ENCODE measurements around the gene IGFBP5.

Gene IGFBP5

DNA sequence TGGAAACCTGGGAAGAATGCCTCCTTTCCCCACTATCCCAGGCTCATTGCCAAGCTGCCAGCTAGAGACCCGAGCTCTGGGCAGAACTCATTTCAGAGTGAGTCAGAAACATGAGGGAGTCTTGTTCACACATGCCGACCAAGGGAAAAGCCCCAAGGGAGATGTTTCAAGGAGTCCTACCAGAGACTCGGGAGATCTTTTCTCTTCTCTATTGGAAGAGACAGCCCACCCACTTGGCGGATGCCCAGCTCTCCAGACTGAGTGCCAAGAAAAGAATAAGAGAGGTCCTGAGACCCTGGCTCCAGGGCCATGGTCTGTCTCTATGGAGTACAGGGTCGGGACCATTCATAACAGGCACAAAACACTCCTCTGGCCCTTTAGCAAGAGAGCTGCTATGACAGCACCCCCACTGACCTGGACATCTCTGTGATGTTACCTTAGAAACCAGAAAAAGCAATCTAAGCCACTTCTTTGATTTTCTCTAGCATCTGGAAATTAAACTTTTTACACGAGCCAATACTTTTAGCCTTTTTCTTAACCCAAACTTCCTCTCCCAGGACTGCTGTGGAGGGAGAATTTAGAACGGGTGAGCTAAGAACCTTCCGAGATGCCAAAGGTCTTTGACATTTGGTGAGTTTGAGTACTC, 18.5 kb upstream of the IGFBP5 start:
- no peak for DNase-seq

DNA sequence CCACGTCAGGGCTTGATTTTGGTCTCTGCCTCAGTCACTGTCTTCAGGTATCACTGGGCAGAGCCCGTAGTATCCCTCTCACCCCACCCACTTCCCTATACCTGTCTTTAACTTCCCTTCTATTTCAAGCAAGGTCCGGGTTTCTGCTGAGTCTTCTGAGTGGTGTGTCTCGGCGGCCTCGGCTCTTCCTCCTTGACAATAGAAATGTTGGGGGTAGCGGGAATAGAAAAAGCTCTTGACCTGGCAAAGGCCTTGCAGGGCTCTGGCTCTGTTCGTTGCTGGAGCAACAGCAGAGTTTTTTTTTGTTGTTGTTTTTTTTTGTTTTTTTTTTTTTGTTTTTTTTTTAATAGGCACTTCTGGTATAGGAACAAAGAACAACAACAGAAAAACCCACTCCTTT, 16.0 kb upstream of the IGFBP5 start:
- no peak for DNase-seq

DNA sequence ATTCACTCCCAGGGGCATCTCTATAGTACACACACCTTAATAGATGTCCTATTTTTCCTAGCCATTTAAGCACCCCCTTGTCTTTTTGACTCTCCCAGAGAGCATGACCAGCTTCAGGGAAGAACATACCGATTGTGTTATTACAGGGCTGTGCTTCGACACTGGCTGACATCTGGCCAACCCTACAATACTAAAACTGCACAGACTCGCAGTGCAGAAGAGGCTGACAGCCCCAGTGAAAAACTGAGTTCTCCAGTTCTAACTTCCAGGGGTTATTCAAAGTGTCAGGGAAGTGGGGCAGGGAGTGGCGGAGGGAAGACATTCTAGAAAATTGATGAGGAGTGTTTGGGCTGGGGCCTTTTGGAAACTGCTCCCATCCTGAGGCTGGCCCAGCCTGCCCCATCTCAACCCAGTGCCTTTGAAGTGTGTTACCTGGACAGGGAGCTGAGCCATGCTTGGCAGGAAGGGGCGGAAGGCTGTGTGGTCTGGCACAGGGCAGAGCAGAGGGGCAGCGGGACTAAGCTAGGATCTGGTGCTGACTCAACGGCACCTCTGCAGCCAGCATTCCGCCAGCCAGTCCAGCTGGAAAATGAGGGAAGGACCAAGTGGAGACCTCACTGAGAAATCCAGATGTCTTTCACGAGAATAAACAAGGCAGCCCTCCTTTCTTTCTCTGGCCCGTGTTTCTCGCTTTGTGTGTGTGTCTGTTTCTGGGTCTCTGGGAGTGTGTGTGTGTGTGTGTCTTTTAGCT, 15.4 kb upstream of the IGFBP5 start:
- DNase-seq, result no peak

DNA sequence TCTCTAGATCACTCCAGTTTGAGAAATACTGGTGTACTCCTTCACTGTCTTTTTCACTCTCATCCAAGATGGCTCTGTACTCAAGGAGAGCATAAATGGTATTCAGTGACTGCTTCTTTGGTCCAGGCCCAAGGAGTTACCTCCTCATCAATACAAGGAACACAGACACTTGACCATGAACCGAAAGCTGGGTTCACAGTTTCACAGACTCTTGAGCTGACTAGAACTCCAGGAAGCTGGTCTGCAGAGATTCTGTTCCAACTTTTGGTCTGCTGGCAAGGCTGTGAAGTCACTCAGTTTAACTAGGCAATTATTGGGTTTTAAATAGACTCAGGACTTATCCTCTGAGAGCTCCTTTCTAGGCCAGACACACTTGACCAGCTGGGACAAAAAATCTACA, 7.4 kb upstream of the IGFBP5 start:
- no peak for DNase-seq

DNA sequence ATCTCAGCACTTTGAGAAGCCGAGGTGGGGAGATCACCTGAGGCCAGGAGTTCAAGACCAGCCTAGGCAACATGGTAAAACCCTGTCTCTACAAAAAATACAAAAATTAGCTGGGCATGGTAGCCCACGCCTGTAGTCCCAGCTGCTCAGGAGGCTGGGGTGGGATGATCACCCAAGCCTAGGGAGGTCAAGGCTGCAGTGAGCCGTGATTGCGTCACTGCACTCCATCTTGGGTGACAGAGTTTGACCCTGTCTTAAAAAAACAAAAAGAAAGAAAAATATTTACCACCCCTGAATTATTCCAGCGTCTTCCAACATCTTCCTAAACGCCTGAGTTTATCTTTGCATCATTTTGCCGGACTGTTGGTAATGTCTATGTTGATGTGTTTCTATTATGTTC, 6.2 kb upstream of the IGFBP5 start:
- no peak for DNase-seq

DNA sequence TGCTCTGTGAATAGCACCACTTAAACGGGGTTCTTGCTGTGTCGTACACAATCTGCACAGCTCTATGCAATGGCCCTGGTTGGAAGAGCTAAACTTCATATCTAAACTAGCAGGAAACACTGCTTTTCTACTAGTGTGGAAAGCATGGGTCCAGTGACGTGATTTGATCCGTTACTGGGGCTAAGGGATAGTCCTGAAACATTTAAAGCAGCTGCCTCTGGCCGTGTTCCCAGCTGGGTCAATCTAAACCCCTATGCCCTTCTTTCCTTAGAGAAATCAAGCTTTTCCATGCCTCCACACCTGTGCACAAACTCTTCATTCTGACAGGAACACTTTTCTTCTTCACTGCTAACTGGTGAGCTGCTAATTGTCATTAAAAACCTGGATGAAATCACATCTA, 5.4 kb upstream of the IGFBP5 start:
- peak; percentile 15 for DNase-seq

DNA sequence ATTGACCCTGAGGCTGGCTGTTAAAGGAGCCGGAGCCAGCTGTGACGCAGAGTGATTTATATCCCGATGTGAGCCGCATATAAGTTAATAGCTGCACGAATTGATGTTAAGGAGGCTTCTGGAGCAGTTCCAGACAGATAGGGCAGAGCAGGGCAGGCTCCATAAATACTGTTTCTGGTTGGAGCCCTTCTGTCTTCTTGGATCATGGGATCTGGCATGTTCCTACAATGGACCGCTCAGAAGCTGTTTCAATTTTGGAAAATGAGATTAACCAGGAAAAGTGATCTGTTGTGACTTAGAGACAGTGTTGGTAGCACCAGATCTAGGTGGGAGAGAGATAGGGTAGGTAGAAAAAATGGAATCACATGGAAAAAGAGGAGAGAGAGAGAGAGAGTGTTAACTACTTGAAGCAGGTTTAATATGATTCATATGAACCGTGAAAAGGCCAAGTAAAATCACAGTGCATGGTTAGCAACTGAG, 4.8 kb upstream of the IGFBP5 start:
- peak; percentile 70 for DNase-seq

DNA sequence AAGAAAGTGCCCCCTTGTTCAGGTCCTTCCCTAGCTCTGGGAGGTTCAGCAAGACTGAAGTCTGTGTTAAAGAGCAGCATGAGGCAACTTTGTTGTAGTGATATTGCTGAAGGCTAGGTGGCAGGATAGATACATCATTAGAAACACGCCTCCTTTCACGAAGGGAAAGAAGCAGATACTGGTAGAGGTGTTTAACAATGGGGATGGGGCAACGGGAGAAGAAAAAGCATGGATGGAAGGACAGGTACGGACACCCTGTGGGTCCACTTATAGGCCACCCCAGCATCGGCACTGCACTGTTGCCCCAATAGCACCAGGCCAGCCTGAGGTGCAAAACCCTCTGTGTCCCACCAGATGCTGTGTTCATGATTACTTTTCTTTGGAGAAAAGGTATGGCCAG, 3.5 kb upstream of the IGFBP5 start:
- peak; percentile 85 for DNase-seq

DNA sequence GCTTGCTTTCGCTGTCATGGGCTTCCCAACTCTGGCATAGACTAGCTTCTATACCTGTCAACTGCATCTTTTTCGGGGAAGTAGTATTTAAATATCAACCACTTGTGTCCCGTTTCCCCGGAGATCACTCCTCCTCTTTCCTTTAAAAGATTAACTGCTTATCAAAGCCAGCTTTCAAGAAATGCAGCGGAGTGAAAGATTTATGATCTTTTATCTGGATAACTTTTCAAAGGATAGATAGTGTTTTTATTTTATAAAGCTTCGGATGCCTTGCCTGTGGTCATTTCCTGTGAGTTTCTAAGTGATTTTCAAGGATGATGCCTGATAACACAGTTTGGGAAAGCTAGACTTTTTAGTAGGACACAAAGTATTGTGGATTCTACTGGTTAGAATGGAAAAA, 2.9 kb upstream of the IGFBP5 start:
- DNase-seq, result no peak

DNA sequence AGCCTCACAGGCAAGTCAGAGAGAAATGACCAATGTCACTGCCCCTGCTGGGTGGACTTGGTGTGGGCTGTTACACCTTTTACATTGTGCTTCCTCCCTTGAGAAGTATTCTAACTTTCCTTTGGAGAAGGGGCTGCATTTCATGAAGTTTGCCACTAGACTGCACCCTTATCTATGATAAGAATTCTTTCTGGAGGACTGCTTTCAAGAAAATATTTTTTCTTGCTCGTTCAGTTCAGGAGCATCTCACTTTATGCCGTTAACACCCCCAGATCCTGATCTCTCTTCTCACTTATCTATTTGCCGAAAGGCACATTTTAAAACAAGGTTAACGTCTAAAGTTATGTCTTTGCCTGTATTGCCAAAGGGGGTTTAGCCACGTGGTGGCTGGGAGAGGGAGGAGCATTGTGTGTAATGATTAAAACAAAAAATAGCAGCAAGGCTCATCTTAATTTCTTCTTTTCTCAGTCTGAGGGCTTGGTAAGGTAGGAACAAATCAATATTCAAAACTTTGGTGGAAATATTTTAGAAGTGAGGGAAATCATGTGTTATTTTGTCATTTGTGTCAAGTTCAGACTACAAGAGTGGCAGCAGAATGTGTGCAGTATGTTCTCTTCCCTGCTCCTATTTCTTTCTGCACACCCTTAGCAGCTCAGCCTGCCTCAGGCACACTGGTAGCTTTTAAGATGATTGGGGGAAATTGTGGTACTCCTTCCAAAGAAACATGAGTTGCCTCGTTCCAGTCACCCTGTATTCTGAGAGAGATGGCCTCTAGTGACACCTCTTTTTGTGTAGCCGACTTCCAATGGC, 1.6 kb upstream of the IGFBP5 start:
- DNase-seq, result peak; percentile 60

DNA sequence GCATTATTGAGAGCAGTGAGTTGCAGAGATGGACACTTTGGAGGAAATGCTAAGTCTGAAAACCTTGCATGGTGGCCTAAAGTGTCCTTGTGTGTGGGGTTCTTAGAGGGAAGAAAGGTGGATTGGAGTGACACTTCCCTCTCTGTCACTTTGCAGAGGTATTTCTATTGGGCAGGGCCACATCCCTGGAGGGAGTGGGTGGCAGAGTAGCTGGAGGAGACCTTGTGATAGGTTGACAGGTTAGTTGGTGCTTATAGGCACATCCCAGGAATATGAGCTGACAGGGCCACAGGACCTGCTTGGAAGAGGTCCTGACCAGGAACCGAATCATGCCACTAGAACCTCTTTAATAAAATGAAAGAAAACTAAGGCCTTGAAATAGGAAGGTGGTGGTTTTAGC, 972 bp upstream of the IGFBP5 start:
- DNase-seq, result peak; percentile 35

DNA sequence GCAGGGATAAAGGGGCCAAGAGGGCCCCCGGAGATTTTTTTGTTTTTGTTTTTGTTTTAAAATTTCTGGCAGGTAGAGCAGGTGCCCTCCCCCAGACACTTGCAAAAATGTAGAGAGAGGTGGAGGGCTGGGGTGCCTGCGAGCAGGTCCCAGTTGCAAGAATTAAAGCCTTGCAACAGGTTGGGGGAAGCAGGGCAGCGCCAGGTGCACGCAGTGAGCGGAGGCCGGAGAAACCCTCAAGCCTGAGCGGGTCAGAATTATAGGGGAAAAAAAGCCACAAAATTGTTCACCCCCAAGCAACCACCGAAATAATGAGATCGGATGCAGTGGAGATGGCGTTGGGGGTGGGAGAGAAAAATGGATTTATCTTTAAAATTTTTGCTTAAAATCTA, 527 bp downstream of the IGFBP5 start:
- no peak for DNase-seq

DNA sequence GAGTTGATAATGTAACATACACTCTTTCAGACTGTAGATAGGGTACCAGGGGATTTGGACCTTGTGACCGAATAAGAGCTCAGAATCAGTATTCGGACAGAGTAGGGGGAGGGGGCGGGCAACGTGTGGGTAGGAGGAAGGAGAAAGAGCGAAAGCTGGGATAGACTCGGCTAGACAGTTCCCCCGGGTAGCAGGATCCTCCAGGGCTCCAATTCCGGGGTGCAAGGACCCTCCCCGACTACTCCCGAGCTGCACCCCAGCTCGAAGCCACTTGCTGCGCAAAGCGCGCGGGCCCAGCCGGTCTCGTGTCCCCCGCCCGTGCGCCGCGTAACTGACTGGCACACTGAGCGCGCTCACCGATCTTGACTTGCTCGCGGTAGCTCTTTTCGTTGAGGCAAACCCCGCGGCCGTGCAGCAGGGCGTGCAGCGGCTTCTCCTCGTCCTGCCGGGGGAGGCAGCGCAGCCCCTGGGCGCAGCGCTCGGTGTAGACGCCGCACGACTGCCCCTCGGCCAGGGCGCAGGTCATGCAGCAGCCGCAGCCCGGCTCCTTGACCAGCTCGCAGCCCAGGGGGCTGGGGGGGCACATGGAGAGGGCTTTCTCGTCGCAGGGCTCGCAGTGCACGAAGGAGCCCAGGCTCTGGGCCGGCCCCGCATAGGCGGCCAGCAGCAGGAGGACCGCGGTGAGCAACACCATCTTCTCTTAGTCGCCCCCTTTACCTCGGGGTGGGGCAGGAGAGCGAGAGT, 1.1 kb downstream of the IGFBP5 start:
- DNase-seq, result peak; percentile 70

DNA sequence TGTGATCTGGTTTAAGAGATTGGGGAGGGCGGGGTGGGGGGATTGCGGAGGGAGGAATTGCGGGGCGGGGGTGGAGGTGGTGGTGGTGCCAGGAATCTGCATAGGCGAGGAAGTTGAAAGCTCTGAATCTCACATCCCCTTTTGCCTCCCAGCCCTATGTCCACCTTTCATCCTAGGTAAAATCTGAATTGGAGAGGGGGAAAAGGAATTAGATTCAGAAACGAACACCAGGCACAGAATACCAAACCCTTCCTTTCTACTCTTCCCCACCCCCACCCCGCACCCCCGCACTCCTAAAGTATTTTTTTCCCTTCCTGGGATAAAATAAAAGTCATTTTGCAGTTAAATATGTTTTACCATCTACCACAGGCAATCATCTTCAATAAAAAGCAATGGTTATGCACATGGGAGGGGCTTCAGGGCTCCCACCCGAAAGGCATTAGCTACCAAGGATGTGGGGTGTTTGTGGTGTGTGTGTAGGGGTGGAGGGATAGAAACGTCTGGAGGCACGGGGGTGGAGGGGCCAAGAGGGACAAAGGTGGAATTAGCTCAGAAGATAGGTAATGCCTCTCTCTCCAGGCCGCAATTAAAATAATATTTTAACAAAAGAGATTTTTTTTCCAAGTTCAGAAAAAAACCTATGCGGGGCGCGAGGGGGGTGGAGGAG, 1.8 kb downstream of the IGFBP5 start:
- peak; percentile 38 for DNase-seq

DNA sequence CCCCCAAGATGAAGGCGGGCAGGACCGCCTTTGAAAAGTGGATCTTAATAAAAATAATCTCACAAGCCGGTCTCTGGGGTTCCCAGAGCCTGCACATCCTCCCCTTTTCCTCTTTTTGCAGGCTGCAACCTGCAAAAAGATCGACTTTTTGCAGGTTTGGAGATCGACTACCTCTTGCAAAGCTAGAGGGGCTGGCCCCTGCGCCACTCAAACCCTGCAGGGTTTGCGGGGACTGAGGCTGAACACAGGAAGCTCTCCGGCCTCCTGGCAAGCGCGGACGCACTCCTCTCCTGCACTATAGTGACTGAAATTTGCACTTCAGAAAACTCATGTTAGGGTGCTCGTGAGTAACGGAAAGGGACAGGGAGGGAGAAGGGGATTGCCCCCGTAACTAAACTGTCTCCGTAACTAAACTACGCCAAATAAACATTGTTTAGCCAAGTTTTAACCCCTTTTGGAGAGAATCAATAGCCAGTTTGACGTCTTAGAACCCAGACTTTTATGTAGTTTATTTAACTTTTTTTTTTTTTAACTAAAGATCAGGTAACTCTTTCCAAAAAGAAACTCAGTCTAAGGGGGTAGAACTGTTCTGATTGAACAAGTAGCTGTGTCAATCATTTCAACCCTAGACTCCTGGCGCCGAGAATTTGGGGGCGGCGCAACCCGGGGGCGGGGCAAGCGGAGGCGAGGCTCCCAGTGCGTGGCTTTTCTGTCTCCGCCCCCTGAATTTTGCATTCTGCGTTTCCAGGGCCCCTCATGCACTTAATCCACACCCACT, 2.5 kb downstream of the IGFBP5 start:
- peak; percentile 98 for DNase-seq

DNA sequence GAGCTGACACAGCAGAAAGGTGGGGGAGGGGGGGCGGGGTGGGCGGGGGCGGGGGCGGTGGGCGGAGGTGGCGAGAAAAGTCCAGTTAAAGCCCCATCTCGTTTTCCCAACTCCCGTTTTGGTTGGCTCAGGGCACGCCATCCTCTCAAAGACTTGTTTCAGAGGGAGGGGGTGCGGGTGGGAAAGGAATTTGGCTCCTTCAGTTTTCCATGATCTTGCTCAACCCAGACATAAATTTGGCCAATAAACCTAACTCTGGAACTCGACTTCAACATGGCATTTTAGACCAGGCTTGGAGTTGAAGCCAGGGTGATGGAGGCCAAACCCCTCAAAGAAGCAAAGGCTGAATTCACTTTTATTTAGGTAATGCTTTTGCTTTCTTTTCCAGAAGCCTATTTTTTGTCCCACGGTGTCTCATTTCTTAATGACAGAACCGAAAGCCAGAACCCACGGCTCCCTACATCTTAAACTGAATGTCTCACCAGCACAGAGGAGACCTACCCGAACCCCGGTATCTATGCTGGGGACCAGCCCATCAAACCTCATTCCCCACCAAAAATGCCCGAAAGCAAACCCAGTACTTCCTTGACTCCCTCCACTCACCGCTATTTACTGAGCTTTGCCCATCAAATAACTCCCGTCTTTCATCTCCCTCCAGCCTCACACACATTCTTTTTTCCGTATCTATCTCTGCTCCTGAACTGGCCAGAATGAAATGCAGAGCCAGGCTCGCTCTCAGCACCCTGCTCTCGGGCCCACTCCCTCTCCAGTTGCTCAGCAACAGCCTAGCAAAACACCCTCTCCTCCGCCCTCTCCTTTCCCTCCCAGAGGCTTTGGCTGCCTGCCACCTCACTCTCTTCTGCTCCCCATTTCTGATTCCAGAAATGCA, 4.3 kb downstream of the IGFBP5 start:
- DNase-seq, result peak; percentile 87

DNA sequence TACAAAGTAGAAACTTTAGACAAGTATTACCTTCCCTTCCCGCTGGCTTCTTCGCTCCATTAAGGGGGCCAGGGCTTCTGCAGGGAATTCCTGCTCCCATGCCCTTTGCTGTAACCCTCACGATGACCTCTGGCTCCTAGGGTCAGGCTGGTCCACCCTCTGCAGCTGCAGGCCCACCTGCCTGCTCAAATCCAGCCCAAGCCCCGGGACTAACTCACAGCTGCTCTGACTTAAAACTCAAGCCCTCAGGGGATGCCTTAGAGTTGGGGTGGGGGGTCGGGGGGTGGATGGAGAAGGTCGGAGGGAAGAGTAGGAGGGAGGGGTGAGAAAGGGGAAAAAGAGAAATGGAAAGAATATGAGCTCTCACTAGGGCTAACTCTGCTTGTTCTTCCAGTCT, 4.9 kb downstream of the IGFBP5 start:
- DNase-seq, result no peak

DNA sequence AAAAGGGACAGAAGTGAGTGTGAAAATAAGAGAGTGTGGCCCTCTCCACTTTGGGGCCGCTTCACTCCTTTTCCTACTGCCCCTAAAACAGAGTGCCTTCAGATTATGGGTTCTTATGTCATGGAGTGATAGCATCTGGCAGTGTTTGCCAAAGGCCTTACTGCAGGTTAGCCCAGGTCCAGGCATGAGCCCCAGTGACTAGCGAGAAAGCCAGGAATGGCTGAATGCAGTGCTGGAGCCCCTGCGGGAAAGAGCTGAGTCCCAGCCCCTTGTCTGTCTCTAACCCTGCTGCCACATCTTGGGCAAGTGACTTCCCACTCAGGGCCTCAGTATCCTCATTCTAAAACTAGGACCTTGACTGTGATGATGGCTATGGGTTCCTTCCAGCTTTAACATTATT, 6.0 kb downstream of the IGFBP5 start:
- no peak for DNase-seq

DNA sequence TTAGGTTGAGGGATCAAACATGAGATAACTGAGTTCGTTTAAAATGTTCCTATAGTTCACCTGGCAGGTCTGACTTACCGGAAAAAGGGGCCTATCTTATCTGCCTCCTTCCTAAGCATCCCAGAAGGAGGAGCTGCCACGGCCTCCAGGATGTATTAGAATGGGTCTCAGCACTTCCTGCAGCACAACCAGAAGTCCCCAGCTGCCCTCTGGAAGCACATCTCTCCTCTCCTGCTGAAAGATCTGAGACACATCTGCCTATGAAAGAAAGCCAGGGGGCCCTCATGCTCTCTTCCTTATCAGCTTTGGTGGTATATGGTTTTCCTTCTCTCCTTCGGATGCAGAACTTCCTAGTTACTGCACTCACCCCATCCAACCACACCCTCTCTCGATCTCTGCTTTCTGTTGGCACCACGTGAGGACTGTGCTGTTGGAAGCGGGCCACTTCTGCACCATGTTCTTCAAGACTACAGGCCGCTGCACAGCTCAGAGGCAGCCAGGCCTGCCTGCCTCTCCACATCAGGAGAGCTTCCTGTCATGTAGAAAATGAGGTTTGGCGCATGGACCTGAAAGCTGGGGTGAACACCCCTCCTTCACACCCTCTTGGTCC, 6.5 kb downstream of the IGFBP5 start:
- DNase-seq, result no peak

DNA sequence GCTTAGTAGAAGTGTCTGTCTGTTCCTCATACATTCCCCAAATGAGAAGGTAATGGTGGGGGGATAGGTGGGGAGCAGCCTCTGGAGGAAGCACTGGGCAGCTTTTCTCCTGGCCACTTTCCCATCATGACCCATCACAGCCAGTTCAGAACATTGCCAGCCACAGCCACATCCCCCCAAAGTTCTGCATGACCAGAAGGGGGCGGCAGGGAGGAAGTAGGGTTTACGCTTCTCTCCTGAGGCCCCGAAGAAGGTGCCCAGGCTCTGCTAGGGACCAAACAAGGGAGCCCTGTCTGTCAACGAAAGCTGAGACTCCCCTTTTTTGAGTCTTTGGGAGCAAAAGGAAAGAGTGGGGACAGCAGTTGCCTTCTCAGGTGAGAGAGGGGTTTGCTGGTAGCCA, 7.7 kb downstream of the IGFBP5 start:
- no peak for DNase-seq

Measured in NCI-H345 (cell line).